ENCODE results near the gene CIDEC. TPM values are rescaled to one million over a fixed set of nuclear protein-coding genes. Genes with fewer than 3 reads are reported as not detected.
A peak's percentile ranks its signal among the peaks of the same experiment; 100 is the strongest.

The CIDEC gene
- total and polyA plus RNA-seq, 9 of the 15 experiments (the other 6 are each of a cell fraction or from before 2014, with no cell fraction given): not detected

GRCh38 chr3:9916734-9917680 lies 37.0 kb upstream of the CIDEC start, which contains the start of gene IL17RC (continued):
- TF ChIP-seq NR4A1 (CRISPR knock-in tag; IDR thresholded peaks at IDR 0.05): no peak
- TF ChIP-seq NR4A1 (tag; IDR thresholded peaks at IDR 0.05): peak; percentile 31; the same call in 1 of the 2 replicates
- no peak for TF ChIP-seq RB1 (IDR thresholded peaks at IDR 0.05; ENCODE audit: low read depth)
- peak; percentile 20; the same call in 1 of the 2 replicates for TF ChIP-seq CREM (IDR thresholded peaks at IDR 0.05; ENCODE audit: low read depth)
- peak; percentile 47 for TF ChIP-seq TAF1 (IDR thresholded peaks at IDR 0.05; ENCODE audit: control insufficient read depth, extremely low read depth, insufficient read depth, low read length, severe bottlenecking)
- peak; percentile 58; the same call in 1 of the 2 replicates for TF ChIP-seq ZBTB7A (IDR thresholded peaks at IDR 0.05; ENCODE audit: borderline replicate concordance, control insufficient read depth, low read depth, low read length)
- peak; percentile 33 for TF ChIP-seq PHF20 (IDR thresholded peaks at IDR 0.05; ENCODE audit: partially characterized antibody)
- peak; percentile 20; the same call in 1 of the 2 replicates for TF ChIP-seq ZBTB26 (CRISPR knock-in tag; IDR thresholded peaks at IDR 0.05)
- peak; percentile 31; the same call in 1 of the 2 replicates for TF ChIP-seq TOE1 (IDR thresholded peaks at IDR 0.05; ENCODE audit: borderline replicate concordance)
- no peak for TF ChIP-seq TOE1 (CRISPR knock-in tag; IDR thresholded peaks at IDR 0.05; ENCODE audit: borderline replicate concordance, low read depth)
- TF ChIP-seq CTBP1 (IDR thresholded peaks at IDR 0.05; ENCODE audit: borderline replicate concordance): peak; percentile 92
- peak; percentile 59; the same call in 1 of the 2 replicates for TF ChIP-seq SP1 (CRISPR knock-in tag; IDR thresholded peaks at IDR 0.05)
- 0 out of 4 replicates have a peak, but pooled peaks of 1 of the 2 experiments have one; percentile 45 for TF ChIP-seq SIN3A (IDR thresholded peaks at IDR 0.05; ENCODE audit: borderline replicate concordance in 2 of 2, control insufficient read depth in 1 of 2, low read depth in 2 of 2, low read length in 2 of 2)
- TF ChIP-seq RBFOX2 (IDR thresholded peaks at IDR 0.05; ENCODE audit: low read depth, low read length): peak; percentile 68
- TF ChIP-seq FOXK2 (conservative IDR thresholded peaks at IDR 0.05 in 1 of 2, IDR thresholded peaks at IDR 0.05 in 1 of 2; ENCODE audit: low read depth in 2 of 2): 0 out of 4 replicates have a peak, but pooled peaks of 1 of the 2 experiments have one; percentile 36
- TF ChIP-seq THRB (CRISPR knock-in tag; conservative IDR thresholded peaks at IDR 0.05): no peak
- peak; percentile 76 for TF ChIP-seq ZNF740 (CRISPR knock-in tag; IDR thresholded peaks at IDR 0.05)
- no peak; a peak in 1 of 4 replicates for TF ChIP-seq ZNF740 (tag; IDR thresholded peaks at IDR 0.05)
- peak; percentile 71 for TF ChIP-seq POLR2G (IDR thresholded peaks at IDR 0.05; ENCODE audit: low read depth, low read length)
- TF ChIP-seq ELF2 (CRISPR knock-in tag; IDR thresholded peaks at IDR 0.05): no peak
- TF ChIP-seq MBD2 (IDR thresholded peaks at IDR 0.05; ENCODE audit: borderline replicate concordance, low read depth): peak; percentile 50; the same call in 1 of the 2 replicates
- TF ChIP-seq ID3 (CRISPR knock-in tag; IDR thresholded peaks at IDR 0.05): no peak
- TF ChIP-seq ID3 (tag; IDR thresholded peaks at IDR 0.05): 0 out of 2 replicates have a peak, but pooled peaks have one; percentile 45
